HG03280 (cell line): ENCODE results near the gene ALLC.

Source experiments
- ATAC-seq: cut with Tn5 transposase; IDR thresholded peaks from one replicate; pipeline ENCODE4 v1.9.1; 2021; ENCODE audit warnings: mild to moderate bottlenecking, moderate library complexity; ENCODE audit not compliant: unreplicated experiment

The ALLC gene

GRCh38 chr2:3708576-3708975 is 50.6 kb downstream of the ALLC start:
- ATAC-seq: no peak

- ATAC-seq: no peak
These were observed 51.2 kb downstream of the ALLC start for GRCh38 chr2:3709225-3709624.

- no peak for ATAC-seq
These were observed 54.4 kb downstream of the ALLC start for GRCh38 chr2:3712424-3712823.

- no peak for ATAC-seq
These were observed 55.0 kb downstream of the ALLC start for GRCh38 chr2:3712831-3713503.

- ATAC-seq: no peak
These were observed 60.7 kb downstream of the ALLC start for GRCh38 chr2:3718679-3719078.

- ATAC-seq: no peak
These were observed 67.0 kb downstream of the ALLC start for GRCh38 chr2:3725002-3725401.

- no peak for ATAC-seq
These were observed 67.7 kb downstream of the ALLC start for GRCh38 chr2:3725458-3726250.

GRCh38 chr2:3726511-3726910 is 68.5 kb downstream of the ALLC start:
- ATAC-seq: no peak

- no peak for ATAC-seq
These were observed 69.5 kb downstream of the ALLC start for GRCh38 chr2:3727397-3728045.

GRCh38 chr2:3728104-3729054 is 70.4 kb downstream of the ALLC start:
- no peak for ATAC-seq

GRCh38 chr2:3729055-3729448 is 71.1 kb downstream of the ALLC start:
- ATAC-seq: no peak

GRCh38 chr2:3729786-3730185 is 71.8 kb downstream of the ALLC start:
- no peak for ATAC-seq

- ATAC-seq: no peak
These were observed 72.6 kb downstream of the ALLC start for GRCh38 chr2:3730646-3731045.

GRCh38 chr2:3731829-3732228 is 73.8 kb downstream of the ALLC start:
- no peak for ATAC-seq

- ATAC-seq: no peak
These were observed 78.1 kb downstream of the ALLC start for GRCh38 chr2:3736112-3736511.

GRCh38 chr2:3737128-3737527 is 79.1 kb downstream of the ALLC start:
- no peak for ATAC-seq

- ATAC-seq: no peak
These were observed 80.5 kb downstream of the ALLC start for GRCh38 chr2:3738454-3738853.

- ATAC-seq: no peak
These were observed 81.3 kb downstream of the ALLC start for GRCh38 chr2:3739313-3739712.

GRCh38 chr2:3741396-3741795 is 83.4 kb downstream of the ALLC start:
- ATAC-seq: no peak

GRCh38 chr2:3741867-3742602 is 84.0 kb downstream of the ALLC start:
- no peak for ATAC-seq
